Mesendoderm (in vitro differentiated cells): Measurements from ENCODE around the gene C14orf180.

Experiments
- DNase-seq: peaks from one replicate; pipeline ENCODE4 v3.0.0; 2013
- H2AK5ac ChIP-seq: 2 replicates; pipeline ENCODE4 v1.6.1; 2013; ENCODE audit warnings: low read length, inconsistent platforms
- H2BK120ac ChIP-seq: 2 replicates; pipeline ENCODE4 v1.6.1; 2013; ENCODE audit warnings: low read depth, mild to moderate bottlenecking, low read length, moderate library complexity, mixed read lengths
- H2BK15ac ChIP-seq: replicated peaks from 2 replicates; pipeline ENCODE4 v1.6.1; 2013; ENCODE audit warnings: low read depth, mild to moderate bottlenecking, moderate library complexity
- H2BK5ac ChIP-seq: 2 replicates; pipeline ENCODE4 v1.6.1; 2013; ENCODE audit warnings: low read length, inconsistent platforms
- H3K18ac ChIP-seq: 2 replicates; pipeline ENCODE4 v1.6.1; 2013; ENCODE audit warnings: mild to moderate bottlenecking, low read length, mixed read lengths
- H3K23ac ChIP-seq: one replicate; pipeline ENCODE4 v1.6.1; 2013; ENCODE audit warnings: low read length
- H3K27ac ChIP-seq: 2 replicates; pipeline ENCODE4 v1.5.1; 2013; ENCODE audit warnings: low read depth, mild to moderate bottlenecking, inconsistent platforms, low read length, moderate library complexity
- H3K27me3 ChIP-seq: 2 replicates; pipeline ENCODE4 v1.6.1; 2013; ENCODE audit warnings: low read length, control low read depth, mild to moderate bottlenecking, inconsistent platforms; ENCODE audit not compliant: insufficient read depth, poor library complexity
- H3K36me3 ChIP-seq: 2 replicates; pipeline ENCODE4 v1.6.1; 2013; ENCODE audit warnings: low read length, inconsistent platforms; ENCODE audit not compliant: control insufficient read depth, insufficient read depth
- H3K4ac ChIP-seq: one replicate; pipeline ENCODE4 v1.6.1; 2013; ENCODE audit warnings: low read depth, mild to moderate bottlenecking, low read length, moderate library complexity
- H3K4me1 ChIP-seq: 2 replicates; pipeline ENCODE4 v1.6.1; 2013; ENCODE audit warnings: low read depth, low read length, inconsistent platforms; ENCODE audit not compliant: control insufficient read depth
- H3K4me2 ChIP-seq: 2 replicates; pipeline ENCODE4 v1.6.1; 2013; ENCODE audit warnings: low read length
- H3K4me3 ChIP-seq: 2 replicates; pipeline ENCODE4 v1.5.1; 2013; ENCODE audit warnings: mild to moderate bottlenecking, low read length
- H3K56ac ChIP-seq: one replicate; pipeline ENCODE4 v1.6.1; 2013; ENCODE audit warnings: low read length
- H3K79me1 ChIP-seq: 2 replicates; pipeline ENCODE4 v1.6.1; 2013; ENCODE audit warnings: low read length, inconsistent platforms
- H3K79me2 ChIP-seq: 2 replicates; pipeline ENCODE4 v1.6.1; 2013; ENCODE audit warnings: mild to moderate bottlenecking, low read length; ENCODE audit not compliant: control insufficient read depth, insufficient read depth
- H3K9ac ChIP-seq: 2 replicates; pipeline ENCODE4 v1.6.1; 2013; ENCODE audit warnings: low read length, inconsistent platforms
- H4K5ac ChIP-seq: one replicate; pipeline ENCODE4 v1.6.1; 2013; ENCODE audit warnings: low read length
- H4K8ac ChIP-seq: one replicate; pipeline ENCODE4 v1.6.1; 2013; ENCODE audit warnings: low read depth, mild to moderate bottlenecking, control low read depth, low read length, moderate library complexity
- WGBS: extraction: QIAGEN DNeasy Blood & Tissue Kit; methylation state at CpG from one replicate; pipeline ENCODE4 v1.1.7; 2013; ENCODE audit warnings: low lambda C conversion rate, missing lambda C conversion rate; ENCODE audit not compliant: insufficient coverage; ENCODE audit errors: extremely low coverage; 5-methylcytosine and 5-hydroxymethylcytosine counted together

Gene C14orf180

GRCh38 chr14:104582662-104583061 is 3.1 kb downstream of the C14orf180 start:
- no peak overlapping the region for H4K5ac ChIP-seq
- no peak overlapping the region for H2BK15ac ChIP-seq
- no CpG with 5 or more reads among the region's 12 CpGs for WGBS
- H3K79me2 ChIP-seq = no peaks in the 10 kb centered on the region
- H3K27ac ChIP-seq = no peak overlapping the region
- no peak overlapping the region for H2BK5ac ChIP-seq
- no peak overlapping the region for H4K8ac ChIP-seq
- no peak overlapping the region for H3K4me2 ChIP-seq
- H3K36me3 ChIP-seq = no peaks in the 10 kb centered on the region
- H3K9ac ChIP-seq = no peak overlapping the region
- no peaks in the 10 kb centered on the region for H3K79me1 ChIP-seq
- H3K56ac ChIP-seq = no peak overlapping the region
- H3K4me3 ChIP-seq = no peak overlapping the region
- no peaks in the 10 kb centered on the region for H3K27me3 ChIP-seq
- H3K23ac ChIP-seq = no peak overlapping the region
- H2BK120ac ChIP-seq = no peak overlapping the region
- DNase-seq = no peak
- H2AK5ac ChIP-seq = no peak overlapping the region
- no peak overlapping the region for H3K18ac ChIP-seq
- no peak overlapping the region for H3K4ac ChIP-seq
- H3K4me1 ChIP-seq = no peaks in the 10 kb centered on the region

GRCh38 chr14:104583424-104584306 is 4.1 kb downstream of the C14orf180 start:
- H2BK15ac ChIP-seq = no peak overlapping the region
- no peak overlapping the region for H3K4me2 ChIP-seq
- no peak overlapping the region for H3K27ac ChIP-seq
- H3K79me2 ChIP-seq = no peaks in the 10 kb centered on the region
- H3K4ac ChIP-seq = no peak overlapping the region
- no peak overlapping the region for H3K9ac ChIP-seq
- H3K23ac ChIP-seq = no peak overlapping the region
- no peak overlapping the region for H3K4me3 ChIP-seq
- no peak overlapping the region for H4K8ac ChIP-seq
- H4K5ac ChIP-seq = no peak overlapping the region
- DNase-seq = no peak
- H3K27me3 ChIP-seq = no peaks in the 10 kb centered on the region
- H3K56ac ChIP-seq = no peak overlapping the region
- H3K18ac ChIP-seq = no peak overlapping the region
- no peaks in the 10 kb centered on the region for H3K36me3 ChIP-seq
- no CpG with 5 or more reads among the region's 27 CpGs for WGBS
- no peak overlapping the region for H2AK5ac ChIP-seq
- no peak overlapping the region for H2BK5ac ChIP-seq
- H3K4me1 ChIP-seq = no peaks in the 10 kb centered on the region
- H3K79me1 ChIP-seq = no peaks in the 10 kb centered on the region
- H2BK120ac ChIP-seq = no peak overlapping the region

- H4K5ac ChIP-seq = no peak overlapping the region
- no peak overlapping the region for H3K23ac ChIP-seq
- H3K27ac ChIP-seq = no peak overlapping the region
- no peaks in the 10 kb centered on the region for H3K4me1 ChIP-seq
- H2BK120ac ChIP-seq = no peak overlapping the region
- H3K56ac ChIP-seq = no peak overlapping the region
- no peak overlapping the region for H2BK5ac ChIP-seq
- H3K79me2 ChIP-seq = no peaks in the 10 kb centered on the region
- no peak overlapping the region for H2AK5ac ChIP-seq
- no peak overlapping the region for H2BK15ac ChIP-seq
- H3K4me3 ChIP-seq = no peak overlapping the region
- no peak for DNase-seq
- H3K9ac ChIP-seq = no peak overlapping the region
- no peaks in the 10 kb centered on the region for H3K79me1 ChIP-seq
- no CpG with 5 or more reads among the region's 10 CpGs for WGBS
- no peak overlapping the region for H4K8ac ChIP-seq
- no peaks in the 10 kb centered on the region for H3K27me3 ChIP-seq
- no peaks in the 10 kb centered on the region for H3K36me3 ChIP-seq
- no peak overlapping the region for H3K18ac ChIP-seq
- H3K4me2 ChIP-seq = no peak overlapping the region
- no peak overlapping the region for H3K4ac ChIP-seq
Observed at GRCh38 chr14:104584557-104584956, 5.0 kb downstream of the C14orf180 start.

GRCh38 chr14:104585966-104586697 is 6.6 kb downstream of the C14orf180 start:
- H3K9ac ChIP-seq = no peak overlapping the region
- no CpG with 5 or more reads among the region's 24 CpGs for WGBS
- H4K8ac ChIP-seq = no peak overlapping the region
- H2AK5ac ChIP-seq = no peak overlapping the region
- H3K27me3 ChIP-seq = no peaks in the 10 kb centered on the region
- no peak overlapping the region for H3K18ac ChIP-seq
- no peak overlapping the region for H3K23ac ChIP-seq
- no peak overlapping the region for H3K27ac ChIP-seq
- DNase-seq = no peak
- no peak overlapping the region for H3K4me2 ChIP-seq
- H3K4me1 ChIP-seq = no peaks in the 10 kb centered on the region
- no peak overlapping the region for H3K4ac ChIP-seq
- no peak overlapping the region for H2BK120ac ChIP-seq
- H4K5ac ChIP-seq = no peak overlapping the region
- no peaks in the 10 kb centered on the region for H3K79me1 ChIP-seq
- no peaks in the 10 kb centered on the region for H3K36me3 ChIP-seq
- H3K79me2 ChIP-seq = no peaks in the 10 kb centered on the region
- no peak overlapping the region for H3K56ac ChIP-seq
- no peak overlapping the region for H2BK15ac ChIP-seq
- H2BK5ac ChIP-seq = no peak overlapping the region
- no peak overlapping the region for H3K4me3 ChIP-seq

GRCh38 chr14:104586832-104587620 is 7.5 kb downstream of the C14orf180 start:
- Histone ChIP-seq H2BK5ac (no peak overlapping the region), H3K4me3 (no peak overlapping the region), H3K9ac (no peak overlapping the region), H3K4me1 (no peaks in the 10 kb centered on the region), H3K36me3 (no peaks in the 10 kb centered on the region), H3K79me2 (no peaks in the 10 kb centered on the region), H4K5ac (no peak overlapping the region), H2AK5ac (no peak overlapping the region), H3K79me1 (no peaks in the 10 kb centered on the region), H3K27ac (no peak overlapping the region), H2BK15ac (no peak overlapping the region), H4K8ac (no peak overlapping the region), H3K4ac (no peak overlapping the region), H2BK120ac (no peak overlapping the region), H3K18ac (no peak overlapping the region), H3K56ac (no peak overlapping the region), H3K27me3 (no peaks in the 10 kb centered on the region), H3K23ac (no peak overlapping the region), H3K4me2 (no peak overlapping the region)
- DNase-seq = no peak
- WGBS = no CpG with 5 or more reads among the region's 19 CpGs
